ENCODE measurements around the gene BBS5. TPM values are rescaled to one million over a fixed set of nuclear protein-coding genes. Genes with fewer than 3 reads are reported as not detected.
"Not testable (repeated sequence)": the region's sequence is repeated elsewhere in the genome, so short reads cannot be mapped to it uniquely, and the experiment has no call there.

The BBS5 gene
- polyA plus RNA-seq, 4 donors: 12.6 to 15.0 (median 13.1) TPM

- DNase-seq (ENCODE audit: low read depth in 4 of 4, low spot score in 3 of 4): not testable (repeated sequence)
Observed at GRCh38 chr2:169539460-169539859, 60.2 kb downstream of the BBS5 start.

DNA sequence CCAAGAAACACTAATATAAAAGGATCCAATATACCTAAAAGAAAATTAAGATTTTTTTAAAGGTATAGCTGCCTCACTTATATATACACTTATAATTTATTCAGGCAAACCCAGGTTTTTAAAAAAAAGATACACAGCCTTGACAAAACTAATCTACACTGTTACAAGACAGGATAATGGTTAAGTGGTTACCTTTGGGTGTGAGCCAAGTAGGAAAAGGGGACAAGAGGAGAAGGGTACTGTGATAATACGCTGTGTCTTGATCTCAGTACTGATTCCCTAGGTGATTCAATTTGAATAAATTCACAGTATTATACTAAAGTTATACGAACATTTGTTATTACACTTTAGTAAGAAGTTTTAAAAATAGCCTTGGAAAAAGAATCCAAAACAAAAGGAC, 60.9 kb downstream of the BBS5 start:
- no peak for DNase-seq (ENCODE audit: low read depth in 4 of 4, low spot score in 3 of 4)

DNA sequence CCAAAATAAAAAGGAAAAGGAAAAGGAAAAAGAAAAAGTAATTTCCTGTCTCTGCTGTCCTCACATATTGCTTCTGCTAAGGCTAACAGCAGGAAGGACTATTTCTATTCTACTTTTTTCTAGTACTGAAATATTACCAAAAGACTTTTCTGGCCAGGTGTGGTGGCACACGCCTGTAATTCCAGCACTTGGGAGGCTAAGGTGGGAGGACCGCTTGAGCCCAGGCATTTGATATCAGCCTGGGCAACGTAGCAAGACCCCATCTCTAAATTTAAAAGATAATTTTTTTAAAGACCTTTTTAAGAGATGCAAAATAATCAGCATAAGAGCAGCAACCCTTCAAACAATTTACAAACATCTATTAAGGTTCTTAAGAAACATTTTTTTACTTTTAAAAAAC, 63.1 kb downstream of the BBS5 start:
- no peak for DNase-seq (ENCODE audit: low read depth in 4 of 4, low spot score in 3 of 4)

- no peak for DNase-seq (ENCODE audit: low read depth in 4 of 4, low spot score in 3 of 4)
Observed at GRCh38 chr2:169546756-169547155, 67.5 kb downstream of the BBS5 start.

Other genes with a start within 250 kb of the BBS5 start
- 100 to 1,000 TPM; 115 to 189 (median 139) TPM for gene LRP2, start 117.0 kb upstream of the BBS5 start, polyA plus RNA-seq (ENCODE audit: insufficient read length in 4 of 4)
- gene KLHL41, start 30.2 kb downstream of the BBS5 start, polyA plus RNA-seq (ENCODE audit: insufficient read length in 4 of 4): 1 to 10 TPM in 3 of 4 donors, under 1 TPM in 1; 0.88 to 1.2 (median 1.1) TPM
- 10 to 100 TPM; 29.3 to 41.5 (median 32.9) TPM for gene FASTKD1, start 94.4 kb downstream of the BBS5 start, polyA plus RNA-seq (ENCODE audit: insufficient read length in 4 of 4)
- 100 to 1,000 TPM in 1 of 4 donors, 10 to 100 TPM in 3; 86.7 to 104 (median 93.6) TPM for gene PPIG, start 104.9 kb downstream of the BBS5 start, polyA plus RNA-seq (ENCODE audit: insufficient read length in 4 of 4)
- gene CFAP210, start 214.9 kb downstream of the BBS5 start, polyA plus RNA-seq (ENCODE audit: insufficient read length in 4 of 4): 1 to 10 TPM in 3 of 4 donors, under 1 TPM in 1; 1.00 to 4.0 (median 1.8) TPM
- 10 to 100 TPM; 12.5 to 15.5 (median 14.8) TPM for gene PHOSPHO2, start 215.0 kb downstream of the BBS5 start, polyA plus RNA-seq (ENCODE audit: insufficient read length in 4 of 4)

Measured in right renal pelvis (tissue), 4 donors.